UCSD-AML1 (cell line): Measurements from ENCODE around the gene MCF2L2.
A peak's percentile ranks its signal among the peaks of the same experiment; 100 is the strongest.

ENCODE experiments used
- DNase-seq: peaks from one replicate; lab custom pipeline; 2025; ENCODE audit not compliant: unreplicated experiment; lab: John Stamatoyannopoulos, UW

MCF2L2 gene

DNA sequence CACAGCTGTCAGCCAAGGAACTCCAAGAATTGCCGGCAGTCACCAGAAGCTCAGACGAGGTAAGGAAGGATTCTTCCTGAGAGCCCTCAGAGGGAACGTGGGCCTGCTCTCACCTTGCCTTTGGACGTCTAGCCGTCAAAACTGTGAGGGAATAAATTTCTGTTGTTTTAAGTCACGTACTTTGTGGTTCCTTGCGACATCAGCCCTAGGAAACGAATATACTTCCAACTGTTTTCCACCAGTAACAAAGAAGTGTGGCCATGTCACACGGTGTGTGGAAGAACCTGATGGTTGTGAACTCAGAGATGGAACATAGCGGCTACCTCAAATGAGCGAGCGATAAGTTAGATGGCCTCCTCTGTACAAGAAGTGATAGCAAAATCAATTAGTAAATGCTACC, 216.3 kb downstream of the MCF2L2 start:
- DNase-seq, result no peak

DNA sequence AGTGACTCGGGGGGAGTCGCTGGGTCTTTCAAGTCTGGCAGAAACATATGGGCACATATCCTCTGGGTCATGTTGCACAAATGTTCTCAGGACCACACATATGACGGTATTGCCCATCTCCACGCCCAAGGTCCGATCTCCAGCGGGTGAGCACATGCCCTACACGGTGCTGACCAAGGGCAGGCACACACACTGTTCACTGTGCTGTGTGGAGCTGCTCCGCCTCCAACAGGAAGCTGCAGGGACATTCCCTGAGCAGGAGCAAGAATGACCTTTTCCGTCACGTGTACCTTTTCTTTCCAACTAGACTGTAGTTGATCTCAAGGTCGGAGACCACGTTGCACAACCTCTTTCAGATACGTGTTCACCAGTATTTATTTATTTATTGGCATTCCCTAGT, 217.1 kb downstream of the MCF2L2 start:
- no peak for DNase-seq

DNA sequence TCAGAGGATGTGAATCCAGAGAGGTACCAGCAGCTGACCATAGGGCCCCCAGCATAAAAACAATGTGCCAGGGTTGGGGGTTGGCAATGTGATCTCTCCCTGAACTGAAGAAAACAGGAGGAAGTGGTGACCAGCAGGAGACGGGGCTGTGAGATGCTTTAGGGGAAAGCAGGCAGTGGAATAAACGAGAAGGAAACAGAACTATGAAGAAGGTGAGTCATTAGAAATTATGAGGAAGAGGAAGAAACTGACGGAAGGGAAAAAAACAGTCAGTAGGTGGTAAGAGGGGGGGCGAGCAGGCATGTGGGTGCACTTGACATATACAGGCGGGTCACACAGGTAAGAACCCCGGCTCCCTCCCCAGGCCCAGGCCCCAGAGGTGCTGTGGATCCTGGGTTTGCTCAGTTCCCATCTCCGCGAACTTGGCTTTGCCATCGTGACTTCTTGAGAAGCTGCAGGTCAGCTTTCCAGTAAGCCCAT, 217.5 kb downstream of the MCF2L2 start:
- peak; percentile 51 for DNase-seq

DNA sequence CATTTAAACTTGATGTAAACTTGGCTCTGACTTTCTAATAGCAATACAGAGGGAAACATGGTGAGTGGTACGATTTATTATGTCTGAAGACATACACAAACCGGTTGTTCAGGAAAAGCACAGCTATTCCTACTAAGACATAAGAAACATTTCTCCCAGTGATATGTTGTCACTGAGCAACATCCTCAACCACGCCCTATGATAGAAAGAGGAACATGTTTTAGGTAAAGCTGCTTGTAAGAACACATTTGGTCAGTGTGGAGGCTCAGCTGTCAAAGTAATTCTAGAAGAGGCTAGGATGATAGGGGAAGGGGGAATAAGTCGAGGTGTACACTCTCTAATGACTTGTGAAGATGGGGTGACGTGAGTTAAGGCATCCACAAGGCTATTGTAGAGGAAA, 218.1 kb downstream of the MCF2L2 start:
- no peak for DNase-seq

DNA sequence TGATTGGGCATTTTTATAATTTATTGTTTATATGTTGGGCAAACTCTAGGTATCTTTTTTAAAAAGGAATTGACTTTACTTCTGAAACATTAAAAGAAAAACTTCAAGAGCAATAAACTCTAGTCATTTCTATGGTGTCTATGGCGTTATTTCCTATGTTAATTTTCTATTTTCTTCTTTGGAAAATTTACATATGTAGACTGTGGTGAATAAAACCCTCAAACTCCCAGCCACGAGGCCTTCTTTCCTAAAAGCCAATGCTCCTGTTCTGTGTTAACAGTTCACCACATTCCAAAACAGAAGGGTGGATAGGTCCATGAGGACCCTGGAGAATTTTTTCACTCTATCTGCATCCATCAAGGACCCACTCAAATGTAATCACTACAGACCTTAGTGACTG, 219.6 kb downstream of the MCF2L2 start:
- DNase-seq, result no peak

DNA sequence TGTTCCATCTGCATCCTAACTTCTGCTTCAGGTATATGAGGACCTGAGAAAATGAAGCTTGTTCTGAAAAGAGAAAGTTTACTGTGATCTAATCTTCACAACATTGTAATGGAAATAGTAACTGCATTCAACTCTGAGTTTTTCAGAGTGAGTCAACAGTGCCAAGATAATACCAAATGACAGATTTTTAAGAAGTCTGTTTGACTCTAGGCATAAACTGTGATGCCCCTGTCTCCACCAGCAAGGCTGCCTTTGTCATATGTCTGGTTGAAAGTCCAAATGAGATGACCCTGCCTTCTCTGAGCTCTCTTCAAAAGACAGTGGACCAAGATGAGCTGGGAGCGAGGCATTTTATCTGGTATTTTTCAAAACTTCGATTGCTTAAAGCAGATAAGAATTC, 220.2 kb downstream of the MCF2L2 start:
- no peak for DNase-seq

DNA sequence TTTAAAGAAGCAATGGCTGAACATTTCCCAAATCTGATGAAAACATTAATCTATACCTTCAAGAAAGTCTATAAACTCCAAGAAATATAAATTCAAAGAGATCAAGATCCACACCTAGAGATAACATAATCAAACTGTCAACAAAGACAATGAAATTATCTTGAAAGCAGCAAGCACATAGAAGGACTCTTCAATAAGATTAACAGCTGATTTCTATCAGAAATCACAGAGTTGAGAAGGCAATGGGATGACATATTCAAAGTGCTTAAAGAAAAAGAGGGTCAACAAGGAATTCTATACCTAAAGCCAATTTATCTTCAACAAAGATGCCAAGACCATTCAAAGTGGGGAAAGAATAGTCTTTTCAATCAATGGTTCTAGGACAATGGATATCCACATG, 224.7 kb downstream of the MCF2L2 start:
- no peak for DNase-seq

DNA sequence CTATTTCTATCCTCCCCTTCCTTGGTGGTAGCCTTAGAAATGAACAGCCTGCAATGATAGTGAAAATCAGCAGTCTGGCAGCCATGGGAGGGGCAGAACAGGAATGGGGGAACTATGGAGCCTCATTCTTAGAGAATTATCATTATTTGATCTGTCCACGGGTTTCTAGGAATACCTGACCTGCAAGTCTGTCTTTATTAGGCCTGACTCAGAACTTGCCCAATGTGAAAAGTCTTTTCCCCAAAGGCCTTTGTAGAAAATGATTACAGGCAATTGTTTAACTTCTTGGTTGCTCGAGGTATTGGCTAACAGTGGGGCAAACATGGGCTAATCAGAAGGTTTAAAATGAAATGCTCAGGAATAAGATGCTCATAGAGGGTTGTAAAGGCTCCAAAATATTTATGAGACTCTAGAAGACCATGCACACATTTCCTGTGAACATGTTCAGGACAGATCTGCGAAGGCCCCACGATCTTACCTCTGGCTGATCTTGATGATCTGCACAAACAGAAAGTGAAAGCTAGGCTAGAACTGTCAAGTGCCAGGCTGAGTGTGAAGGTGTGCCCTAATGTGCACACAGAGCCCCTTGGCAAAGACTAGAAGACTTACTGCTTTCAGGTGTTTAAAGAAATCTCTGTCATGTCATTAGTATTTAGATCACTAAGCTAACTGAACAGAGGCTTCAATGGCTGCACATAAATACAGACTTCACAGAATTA, 226.3 kb downstream of the MCF2L2 start:
- no peak for DNase-seq

DNA sequence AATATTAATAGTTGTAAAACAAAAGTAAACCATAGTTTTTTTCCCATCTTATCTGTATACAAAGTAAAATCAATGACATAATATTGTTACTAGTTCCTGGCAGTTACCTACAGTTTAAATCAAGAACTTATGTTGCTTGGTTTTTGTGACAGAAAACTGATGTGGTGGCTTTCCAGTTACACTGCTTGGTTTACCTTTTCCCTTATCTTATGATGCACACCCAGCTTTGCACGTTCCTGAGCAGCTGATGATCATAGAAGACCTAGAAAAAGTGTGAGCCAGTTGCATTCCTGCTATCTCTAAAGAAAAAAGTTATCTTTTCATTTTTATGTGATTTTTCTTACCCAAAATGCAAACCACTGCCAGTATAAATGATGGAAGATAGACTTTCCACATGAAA, 229.5 kb downstream of the MCF2L2 start:
- no peak for DNase-seq

DNA sequence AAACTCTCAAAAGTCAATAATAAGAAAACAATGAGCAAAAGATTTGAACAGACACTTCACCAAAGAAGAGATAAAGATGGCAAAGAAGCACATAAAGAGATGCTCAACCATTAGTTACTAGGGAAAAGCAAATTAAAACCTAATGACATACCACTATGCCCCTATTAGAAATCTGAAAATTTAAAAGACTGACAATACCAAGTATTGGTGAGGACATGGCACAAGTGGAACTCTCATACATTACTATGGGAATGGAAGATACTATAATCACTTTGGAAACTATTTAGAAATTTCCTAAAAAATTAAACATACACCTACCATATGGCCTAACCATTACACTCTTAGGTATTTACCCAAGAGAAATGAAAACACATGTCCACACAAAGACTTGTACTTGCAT, 230.7 kb downstream of the MCF2L2 start:
- no peak for DNase-seq

DNA sequence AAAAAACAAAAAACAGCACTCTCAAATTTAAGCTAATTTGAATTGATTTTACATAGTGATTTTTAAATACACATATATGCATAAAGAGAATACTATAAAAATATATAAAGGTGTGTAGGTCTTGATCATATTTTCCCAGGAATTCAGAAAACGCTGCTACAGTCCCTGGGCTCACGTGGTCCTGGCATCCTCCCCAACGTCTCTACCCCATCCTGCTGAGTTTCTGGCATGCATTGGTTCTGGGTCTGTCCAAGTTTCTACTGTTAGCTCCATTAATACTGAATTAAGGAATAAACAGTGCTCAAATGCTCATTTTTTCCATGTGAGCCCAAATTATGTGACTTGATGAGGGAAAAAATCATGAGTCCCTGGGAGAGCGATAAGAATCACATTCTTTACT, 233.2 kb downstream of the MCF2L2 start:
- no peak for DNase-seq

DNA sequence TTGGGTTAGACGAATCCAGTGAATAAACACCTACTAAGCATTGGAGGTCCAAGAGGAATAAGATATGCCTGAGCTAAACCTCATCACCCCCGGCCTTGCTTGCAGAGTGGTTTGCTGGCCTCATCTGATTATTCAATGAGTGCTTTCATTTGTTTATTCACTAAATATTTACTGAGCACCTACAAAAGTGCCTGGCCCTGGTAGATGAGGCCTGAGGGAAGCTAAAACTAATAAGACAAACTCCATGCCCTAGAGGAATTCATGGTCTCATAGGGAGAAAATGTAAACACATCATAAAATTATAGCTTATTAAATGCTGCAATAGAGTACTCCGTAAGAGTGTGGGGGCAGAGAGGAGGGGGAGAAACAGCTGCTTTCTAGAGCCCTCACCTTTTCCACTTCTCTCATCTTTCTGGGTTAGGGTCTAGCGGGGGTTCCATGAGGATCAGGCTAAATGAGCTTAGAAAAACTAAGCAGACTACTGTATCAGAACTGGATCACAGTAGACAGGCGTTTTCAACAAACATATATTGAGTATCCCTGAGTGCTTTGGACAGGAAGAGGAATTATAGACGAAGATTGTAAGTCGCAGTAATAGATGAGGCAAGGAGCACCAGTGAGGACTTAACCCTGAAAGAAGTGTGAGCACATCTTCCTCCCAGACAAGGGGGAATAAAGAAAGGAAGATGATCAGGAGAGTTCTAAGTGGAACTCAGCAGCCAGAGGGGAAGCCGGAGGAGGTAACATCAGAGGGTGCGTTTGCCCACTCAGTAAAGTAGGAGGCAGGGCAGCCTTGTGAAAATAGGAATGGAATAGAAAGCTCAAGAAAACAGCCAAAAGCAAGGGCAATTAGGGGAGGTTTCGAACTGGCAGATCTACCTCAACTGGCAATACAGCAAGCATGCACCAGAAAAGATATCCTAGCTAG, 234.4 kb downstream of the MCF2L2 start:
- no peak for DNase-seq

DNA sequence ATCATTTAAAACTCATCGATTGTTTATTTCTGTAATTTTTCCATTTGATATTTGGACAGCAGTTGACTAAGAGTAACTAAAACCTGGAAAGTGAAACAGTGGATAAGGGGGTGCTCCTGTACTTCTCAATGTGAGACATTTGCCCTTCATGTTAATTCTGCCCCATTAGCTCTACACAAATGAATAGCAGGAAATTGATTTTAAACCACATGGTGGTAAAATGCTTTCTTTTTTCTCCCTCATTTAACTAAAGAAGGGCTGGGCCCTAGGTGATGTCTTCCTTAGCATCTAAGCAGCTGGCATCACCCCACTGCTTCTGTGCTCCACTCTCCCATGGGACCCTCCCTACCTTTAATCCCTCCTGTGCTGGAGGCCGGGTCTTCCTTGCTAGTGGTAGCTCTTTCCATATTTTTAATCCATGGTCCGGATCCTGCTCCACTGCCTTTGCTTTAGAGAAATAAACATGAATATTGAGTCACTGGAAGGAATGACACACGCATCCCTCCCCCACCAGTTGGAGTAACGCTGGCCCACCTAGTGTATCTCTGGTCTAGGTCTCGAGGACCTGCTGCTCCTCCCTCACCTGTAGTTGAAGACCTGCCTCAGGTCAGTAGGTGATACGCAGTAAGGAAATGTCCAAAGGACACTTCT, 235.6 kb downstream of the MCF2L2 start:
- no peak for DNase-seq

DNA sequence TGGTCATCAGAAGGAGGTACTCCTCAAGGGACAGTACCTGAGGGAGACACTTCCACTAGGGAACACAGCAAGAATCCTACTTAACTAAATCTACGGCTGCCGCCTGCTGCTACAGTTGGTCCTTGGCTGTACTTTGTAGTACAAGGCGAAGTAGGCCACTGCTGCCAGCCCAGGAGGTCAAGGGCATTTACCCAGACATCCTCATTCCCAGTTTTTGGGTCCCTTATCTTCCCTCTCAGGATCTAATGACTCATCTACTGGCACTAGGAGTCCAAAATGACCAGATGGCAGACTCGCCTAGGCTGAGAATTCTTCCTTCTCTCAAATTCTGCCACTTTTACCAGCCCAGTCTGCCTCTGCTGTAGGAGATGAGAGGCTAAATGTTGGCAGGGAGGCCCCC, 238.8 kb downstream of the MCF2L2 start:
- DNase-seq, result no peak

DNA sequence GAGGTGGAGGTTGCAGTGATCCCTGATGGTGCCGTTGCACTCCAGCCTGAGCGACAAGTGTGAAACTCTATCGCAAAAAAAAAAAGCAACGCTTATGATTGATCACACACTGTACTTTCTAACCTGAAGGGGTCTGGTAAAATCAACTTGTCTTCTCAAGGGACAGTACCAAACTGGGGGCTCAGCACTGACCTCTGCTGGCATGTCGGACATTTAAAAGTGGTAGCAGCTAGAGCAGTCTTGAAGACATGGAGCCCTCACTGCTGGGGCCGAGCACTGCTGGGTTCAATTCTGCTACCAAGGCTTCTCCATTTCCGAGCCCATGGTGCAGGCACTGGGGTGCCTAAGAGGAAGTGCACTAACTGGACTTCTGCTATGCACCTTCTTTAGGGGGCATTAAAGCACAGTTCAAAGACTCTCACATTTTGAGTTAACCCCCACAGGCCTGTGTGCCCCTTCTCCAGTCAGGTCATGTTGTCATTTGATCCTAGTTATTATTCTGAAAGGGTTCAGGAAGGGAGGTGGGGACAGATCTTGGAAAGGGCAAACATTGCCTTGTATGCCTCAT, 239.4 kb downstream of the MCF2L2 start:
- peak; percentile 52 for DNase-seq

DNA sequence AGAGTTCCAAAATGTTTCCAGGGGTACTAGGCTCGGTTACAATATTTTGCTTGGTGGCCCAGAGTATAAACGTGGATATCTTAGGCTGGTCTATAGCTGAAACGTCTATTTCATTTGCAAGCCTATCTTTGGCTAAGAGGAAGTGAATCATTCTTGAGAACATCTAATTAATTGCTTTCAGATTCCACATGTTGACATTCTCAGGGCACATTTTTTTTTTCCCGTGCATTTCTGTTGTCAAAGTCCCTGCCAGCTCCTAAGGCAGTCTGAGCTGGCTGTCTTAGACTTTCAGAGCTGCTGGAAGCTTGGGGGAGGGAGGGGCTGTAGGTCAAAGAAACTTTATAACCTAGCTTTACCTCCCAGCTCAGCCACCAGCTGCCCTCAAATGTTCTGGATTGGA, 242.7 kb downstream of the MCF2L2 start:
- no peak for DNase-seq

DNA sequence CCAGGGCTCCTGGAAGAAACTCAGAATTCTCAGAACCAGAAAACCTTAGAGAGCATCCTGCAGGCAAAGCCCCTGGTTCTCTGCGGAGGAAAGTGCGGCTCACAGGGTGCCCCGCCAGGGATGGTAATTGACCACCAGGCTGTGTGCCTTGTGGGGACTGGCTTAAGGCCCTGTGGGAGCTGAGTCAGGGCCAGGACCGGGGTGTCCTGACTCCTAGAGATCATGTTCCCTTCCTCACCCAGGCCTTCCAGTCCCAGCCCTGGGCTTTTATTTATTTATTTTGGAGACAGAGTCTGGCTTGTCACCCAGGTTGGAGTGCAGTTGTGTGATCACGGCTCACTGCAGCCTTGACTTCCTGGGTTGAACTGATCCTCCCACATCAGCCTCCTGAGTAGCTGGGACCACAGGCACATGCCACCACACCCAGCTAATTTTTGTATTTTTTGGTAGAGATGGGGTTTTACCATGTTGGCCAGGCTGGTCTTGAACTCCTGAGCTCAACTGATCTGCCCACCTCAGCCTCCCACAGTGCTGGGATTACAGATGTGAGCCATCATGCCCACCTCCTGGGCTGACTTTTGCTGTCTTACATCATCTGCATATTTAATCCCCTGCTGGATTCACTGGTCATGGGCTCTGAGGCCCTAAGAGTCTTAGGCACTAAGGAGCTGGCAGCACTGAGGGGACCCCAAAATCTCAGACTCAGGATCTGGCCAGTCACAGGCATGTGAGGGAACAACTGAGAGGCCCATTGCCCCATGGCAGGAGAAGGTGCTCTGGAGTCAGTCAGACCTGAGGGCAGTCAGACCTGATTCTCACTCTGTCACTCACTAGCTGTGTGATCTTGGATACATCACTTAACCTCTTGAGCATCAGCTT, 245.4 kb downstream of the MCF2L2 start:
- DNase-seq, result no peak

DNA sequence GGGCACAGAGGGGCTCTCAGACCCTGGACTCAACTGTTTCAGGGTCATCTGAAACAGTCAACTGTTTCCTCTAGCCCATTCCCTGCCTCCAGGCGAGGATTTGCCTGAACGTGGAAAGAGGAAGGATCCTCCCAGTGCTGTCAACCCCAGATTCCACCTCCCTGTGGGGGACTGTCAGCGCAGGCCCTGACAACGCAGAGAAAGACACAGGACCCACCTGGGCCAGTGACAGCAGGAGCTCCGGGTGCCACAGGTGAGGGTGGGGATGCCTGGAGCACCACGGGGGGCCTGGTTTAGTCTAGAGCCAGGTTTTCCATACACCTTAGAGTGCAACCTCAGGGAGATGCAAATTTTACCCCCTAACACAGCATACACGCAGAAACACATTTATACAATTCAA, 246.3 kb downstream of the MCF2L2 start:
- DNase-seq, result no peak

DNA sequence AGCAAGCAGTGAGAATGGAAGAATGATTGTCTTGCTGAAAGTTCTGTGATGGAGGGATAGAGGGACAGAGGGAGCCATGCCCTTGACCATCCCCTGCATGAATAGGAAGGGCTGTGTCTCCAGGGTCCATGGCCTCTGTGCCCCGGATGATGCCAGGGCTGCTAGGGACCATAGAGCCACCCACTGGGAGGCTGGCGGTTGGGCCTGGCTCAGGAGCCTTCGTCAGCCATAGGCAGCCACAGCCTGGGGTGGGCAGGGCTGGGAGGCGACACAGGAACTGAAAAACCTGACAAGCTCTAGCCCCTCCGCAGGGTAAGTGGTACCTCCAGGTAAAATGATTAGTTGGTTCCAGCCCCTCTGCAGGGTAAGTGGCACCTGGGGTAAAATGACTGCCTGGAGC, 246.8 kb downstream of the MCF2L2 start:
- no peak for DNase-seq

DNA sequence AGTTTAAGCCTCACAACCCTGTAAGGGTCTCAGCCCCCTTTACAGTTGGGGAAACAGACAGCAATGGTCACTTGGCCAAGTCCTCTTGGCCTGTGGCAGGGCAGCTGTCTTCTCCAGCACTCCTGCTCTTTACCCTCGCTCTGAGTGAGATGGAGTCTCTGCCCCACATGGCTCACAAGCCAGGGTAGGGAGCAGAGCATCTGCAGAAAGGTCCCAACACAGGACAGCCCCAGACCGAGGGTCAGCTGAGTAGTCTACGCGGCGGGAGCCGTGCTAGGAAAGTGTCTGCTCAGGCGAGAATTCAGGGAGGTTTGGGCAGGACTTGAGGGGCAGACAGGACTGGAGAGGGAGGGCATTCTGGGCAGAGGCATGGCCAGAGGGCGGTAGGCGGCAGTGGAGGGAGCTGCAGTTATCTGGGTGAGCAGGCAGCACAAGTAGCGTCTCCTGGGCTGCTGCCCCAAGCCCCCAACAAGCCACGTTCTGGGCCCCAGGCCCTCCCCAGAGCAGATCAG, 247.6 kb downstream of the MCF2L2 start:
- DNase-seq, result no peak
